ENCODE results near the gene GFI1B. TPM values are rescaled to one million over a fixed set of nuclear protein-coding genes. Genes with fewer than 3 reads are reported as not detected.
"Not testable (repeated sequence)": the region's sequence is repeated elsewhere in the genome, so short reads cannot be mapped to it uniquely, and the experiment has no call there.

The GFI1B gene
- total RNA-seq, 1 experiment from 2014 or later = not detected

- Histone ChIP-seq H3K27me3 (replicated peaks; ENCODE audit: insufficient read depth, low read depth, low read length, poor library complexity) (peaks cover 21% of the 10 kb centered on the region), H3K4me3 (ENCODE audit: low read depth, low read length, poor library complexity, severe bottlenecking) (no peak overlapping the region), H3K36me3 (ENCODE audit: insufficient read depth, low read length, poor library complexity, severe bottlenecking) (no peaks in the 10 kb centered on the region), H3K4me1 (ENCODE audit: insufficient read depth, low read length, poor library complexity, severe bottlenecking) (no peaks in the 10 kb centered on the region), H3K27ac (ENCODE audit: low read depth, low read length, poor library complexity, severe bottlenecking) (no peak overlapping the region), H3K9me3 (ENCODE audit: low read depth, low read length, poor library complexity, severe bottlenecking) (no peaks in the 10 kb centered on the region)
- ChIA-PET POLR2A (ENCODE audit: low non-redundant PET) (no interaction called here), CTCF (no interaction called here)
- TF ChIP-seq CTCF (conservative IDR thresholded peaks at IDR 0.05; ENCODE audit: low read depth, low read length) = no peak
- TF ChIP-seq EZH2 (IDR thresholded peaks at IDR 0.05; ENCODE audit: borderline replicate concordance, low read depth, low read length, poor library complexity, severe bottlenecking) = no peak
- no TSS peak for BruUV-seq (replicated peaks)
- no peak for DNase-seq (ENCODE audit: low spot score)
- intact Hi-C loops (cut with micrococcal nuclease; ENCODE audit: unreplicated experiment) = no loop called here
These were observed 19.1 kb downstream of the GFI1B start for GRCh38 chr9:132997591-132997990.

GRCh38 chr9:132998221-132998620 lies 19.7 kb downstream of the GFI1B start:
- H3K36me3 ChIP-seq (ENCODE audit: insufficient read depth, low read length, poor library complexity, severe bottlenecking); H3K4me3 ChIP-seq (ENCODE audit: low read depth, low read length, poor library complexity, severe bottlenecking); DNase-seq (ENCODE audit: low spot score); POLR2A ChIA-PET (ENCODE audit: low non-redundant PET); H3K4me1 ChIP-seq (ENCODE audit: insufficient read depth, low read length, poor library complexity, severe bottlenecking); BruUV-seq (replicated peaks); H3K27ac ChIP-seq (ENCODE audit: low read depth, low read length, poor library complexity, severe bottlenecking); H3K9me3 ChIP-seq (ENCODE audit: low read depth, low read length, poor library complexity, severe bottlenecking); CTCF ChIA-PET; intact Hi-C loops (cut with micrococcal nuclease; ENCODE audit: unreplicated experiment): not testable (repeated sequence)
- peaks cover 20% of the 10 kb centered on the region for H3K27me3 ChIP-seq (replicated peaks; ENCODE audit: insufficient read depth, low read depth, low read length, poor library complexity)

- intact Hi-C loops (cut with micrococcal nuclease; ENCODE audit: unreplicated experiment) = no loop called here
- no peak for TF ChIP-seq CTCF (conservative IDR thresholded peaks at IDR 0.05; ENCODE audit: low read depth, low read length)
- TF ChIP-seq EZH2 (IDR thresholded peaks at IDR 0.05; ENCODE audit: borderline replicate concordance, low read depth, low read length, poor library complexity, severe bottlenecking) = no peak
- POLR2A ChIA-PET (ENCODE audit: low non-redundant PET) = no interaction called here
- Histone ChIP-seq H3K36me3 (ENCODE audit: insufficient read depth, low read length, poor library complexity, severe bottlenecking) (no peaks in the 10 kb centered on the region), H3K27ac (ENCODE audit: low read depth, low read length, poor library complexity, severe bottlenecking) (no peak overlapping the region), H3K4me3 (ENCODE audit: low read depth, low read length, poor library complexity, severe bottlenecking) (no peak overlapping the region), H3K9me3 (ENCODE audit: low read depth, low read length, poor library complexity, severe bottlenecking) (no peaks in the 10 kb centered on the region), H3K27me3 (replicated peaks; ENCODE audit: insufficient read depth, low read depth, low read length, poor library complexity) (peaks cover 14% of the 10 kb centered on the region), H3K4me1 (ENCODE audit: insufficient read depth, low read length, poor library complexity, severe bottlenecking) (no peaks in the 10 kb centered on the region)
- CTCF ChIA-PET = no interaction called here
- no TSS peak for BruUV-seq (replicated peaks)
- DNase-seq (ENCODE audit: low spot score) = no peak
These were observed 20.5 kb downstream of the GFI1B start for GRCh38 chr9:132998831-132999635.

Measured in A673 (cell line).